Mesenchymal stem cell (in vitro differentiated cells and primary cell): ENCODE data around the gene SLC25A38.

Experiments
- DNase-seq: peaks from one replicate; pipeline ENCODE4 v3.0.0-alpha.2; 2013
- H2AFZ ChIP-seq: one replicate; pipeline ENCODE4 v1.6.1; 2013; ENCODE audit warnings: low read depth, mild to moderate bottlenecking, control low read depth, inconsistent platforms, low read length, moderate library complexity
- H2AK5ac ChIP-seq: 2 replicates; pipeline ENCODE4 v1.6.1; 2013; ENCODE audit warnings: low read length, moderate library complexity, mild to moderate bottlenecking, inconsistent platforms; ENCODE audit not compliant: severe bottlenecking
- H2BK120ac ChIP-seq: one replicate; pipeline ENCODE4 v1.6.1; 2013; ENCODE audit warnings: low read depth, mild to moderate bottlenecking, inconsistent platforms, low read length, moderate library complexity
- H2BK12ac ChIP-seq, 2 experiments: one replicate each; pipeline ENCODE4 v1.6.1; 2013; ENCODE audit warnings: inconsistent platforms in 2 of 2, low read length in 2 of 2, mild to moderate bottlenecking in 2 of 2, moderate library complexity in 2 of 2, control low read depth in 1 of 2
- H2BK15ac ChIP-seq: one replicate; pipeline ENCODE4 v1.6.1; 2013; ENCODE audit warnings: mild to moderate bottlenecking, low read depth, inconsistent platforms; ENCODE audit not compliant: poor library complexity, severe bottlenecking
- H2BK5ac ChIP-seq: 2 replicates; pipeline ENCODE4 v1.6.1; 2013; ENCODE audit warnings: low read depth, mild to moderate bottlenecking, low read length, control low read depth, inconsistent platforms; ENCODE audit not compliant: poor library complexity, severe bottlenecking
- H3K14ac ChIP-seq, 2 experiments: one replicate each; pipeline ENCODE4 v1.6.1; 2013; ENCODE audit warnings: inconsistent platforms in 2 of 2, low read length in 2 of 2, control low read depth in 1 of 2, mild to moderate bottlenecking in 1 of 2, moderate library complexity in 1 of 2
- H3K18ac ChIP-seq, 2 experiments: one replicate each; pipeline ENCODE4 v1.6.1; 2013; ENCODE audit warnings: inconsistent platforms in 2 of 2, low read length in 2 of 2, control low read depth in 1 of 2, low read depth in 1 of 2, mild to moderate bottlenecking in 1 of 2
- H3K23ac ChIP-seq, 2 experiments: one replicate each; pipeline ENCODE4 v1.6.1; 2013; ENCODE audit warnings: inconsistent platforms in 2 of 2, low read length in 2 of 2, mild to moderate bottlenecking in 2 of 2, moderate library complexity in 2 of 2, control low read depth in 1 of 2
- H3K27ac ChIP-seq: 2 replicates; pipeline ENCODE4 v1.5.1; 2013; ENCODE audit warnings: mild to moderate bottlenecking, moderate library complexity, low read length, control low read depth, inconsistent platforms; ENCODE audit not compliant: poor library complexity, severe bottlenecking
- H3K27me3 ChIP-seq, 2 experiments: 2 replicates each; pipeline versions ENCODE4 v1.6.1 to v1.7.0; 2013; ENCODE audit warnings: low read length in 2 of 2, mild to moderate bottlenecking in 2 of 2, moderate library complexity in 2 of 2, control low read depth in 1 of 2, inconsistent platforms in 1 of 2; ENCODE audit not compliant: control insufficient read depth in 1 of 2, insufficient read depth in 1 of 2
- H3K36me3 ChIP-seq, 2 experiments: 2 replicates each; pipeline versions ENCODE4 v1.6.1 to v1.7.0; 2013; ENCODE audit warnings: low read length in 2 of 2, control low read depth in 1 of 2, inconsistent platforms in 1 of 2, low read depth in 1 of 2, mild to moderate bottlenecking in 1 of 2; ENCODE audit not compliant: insufficient read depth in 2 of 2, control insufficient read depth in 1 of 2
- H3K4ac ChIP-seq, 2 experiments: one replicate each; pipeline ENCODE4 v1.6.1; 2013; ENCODE audit warnings: inconsistent platforms in 2 of 2, low read length in 2 of 2, mild to moderate bottlenecking in 2 of 2, moderate library complexity in 2 of 2, control low read depth in 1 of 2, low read depth in 1 of 2
- H3K4me1 ChIP-seq: 2 replicates; pipeline ENCODE4 v1.6.1; 2013; ENCODE audit warnings: low read depth, low read length, control low read depth; ENCODE audit not compliant: control insufficient read depth, insufficient read depth
- H3K4me2 ChIP-seq: 2 replicates; pipeline ENCODE4 v1.6.1; 2013; ENCODE audit warnings: low read length, mild to moderate bottlenecking, inconsistent platforms; ENCODE audit not compliant: poor library complexity, severe bottlenecking
- H3K4me3 ChIP-seq, 2 experiments: 2 replicates each; pipeline versions ENCODE4 v1.5.1 to v1.7.0; 2013; ENCODE audit warnings: low read length in 2 of 2, mild to moderate bottlenecking in 2 of 2, control low read depth in 1 of 2, low read depth in 1 of 2; ENCODE audit not compliant: insufficient read depth in 1 of 2
- H3K79me1 ChIP-seq: replicated peaks from 2 replicates; pipeline ENCODE4 v1.6.1; 2013; ENCODE audit warnings: mild to moderate bottlenecking, control low read depth, low read length, inconsistent platforms; ENCODE audit not compliant: poor library complexity, severe bottlenecking
- H3K9ac ChIP-seq: 2 replicates; pipeline ENCODE4 v1.7.0; 2013; ENCODE audit warnings: mild to moderate bottlenecking, low read length, moderate library complexity
- H3K9me3 ChIP-seq: 2 replicates; pipeline ENCODE4 v1.7.0; 2013; ENCODE audit warnings: mild to moderate bottlenecking, low read length; ENCODE audit not compliant: control insufficient read depth
- H4K8ac ChIP-seq: one replicate; pipeline ENCODE4 v1.6.1; 2013; ENCODE audit warnings: inconsistent platforms, mild to moderate bottlenecking, low read length, moderate library complexity
- H4K91ac ChIP-seq: one replicate; pipeline ENCODE4 v1.6.1; 2013; ENCODE audit warnings: mild to moderate bottlenecking, low read length, inconsistent platforms
- WGBS: methylation state at CpG from one replicate; pipeline ENCODE4 v1.1.7; 2013; ENCODE audit warnings: mixed read lengths; 5-methylcytosine and 5-hydroxymethylcytosine counted together

The SLC25A38 gene

DNA sequence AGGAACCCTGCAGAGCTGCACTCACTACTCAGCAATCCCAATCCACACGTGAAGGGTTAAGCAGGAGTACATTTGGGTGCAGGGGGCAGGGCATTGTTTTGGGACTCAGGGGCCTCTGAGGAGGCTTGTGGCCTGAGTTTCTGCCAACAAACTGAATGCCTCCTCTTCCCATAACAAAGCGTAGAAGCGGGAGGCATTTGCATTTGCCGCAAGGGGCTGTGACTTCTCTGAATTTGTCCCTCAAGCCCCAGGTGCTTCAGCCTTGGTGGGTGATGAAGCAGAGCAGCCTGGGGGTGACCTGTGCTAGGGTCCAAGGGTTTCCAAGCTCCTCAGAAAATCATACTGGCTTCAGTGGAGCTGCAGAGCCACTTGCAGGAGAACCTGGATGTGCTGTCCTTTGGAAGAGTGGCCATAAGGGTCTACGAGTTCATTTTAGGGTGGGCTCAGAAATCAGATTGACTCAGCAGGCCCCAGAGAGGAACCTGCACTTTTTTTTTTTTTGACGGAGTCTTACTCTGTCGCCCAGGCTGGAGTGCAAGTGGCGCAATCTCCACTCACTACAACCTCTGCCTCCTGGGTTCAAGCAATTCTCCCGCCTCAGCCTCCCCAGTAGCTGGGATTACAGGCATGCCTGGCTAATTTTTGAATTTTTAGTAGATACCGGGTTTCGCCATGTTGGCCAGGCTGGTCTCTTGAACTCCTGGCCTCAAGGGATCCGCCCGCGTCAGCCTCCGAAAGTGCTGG, 21.9 kb downstream of the SLC25A38 start:
- Histone ChIP-seq H3K9me3 (no peaks in the 10 kb centered on the region), H3K14ac (no peak overlapping the region), H3K4me3 (peak overlapping the region in 1 of 2 experiments; percentile 96), H2BK12ac (no peak overlapping the region), H3K9ac (peak overlapping the region; percentile 99), H3K36me3 (peaks cover 25 to 35% of the 10 kb centered on the region in 2 experiments), H3K23ac (no peak overlapping the region), H2AFZ (no peak overlapping the region), H2BK5ac (no peak overlapping the region), H3K27ac (no peak overlapping the region), H3K4me1 (peaks cover 11% of the 10 kb centered on the region), H3K27me3 (no peaks in the 10 kb centered on the region), H3K79me1 (peaks cover 9% of the 10 kb centered on the region), H3K4ac (no peak overlapping the region), H4K8ac (peak overlapping the region; percentile 82), H2BK120ac (no peak overlapping the region), H3K18ac (no peak overlapping the region), H2AK5ac (no peak overlapping the region), H4K91ac (no peak overlapping the region), H2BK15ac (no peak overlapping the region), H3K4me2 (peak overlapping the region; percentile 52)
- 83% methylated on average over 15 of the region's 15 CpGs for WGBS
- DNase-seq = no peak

- H3K14ac ChIP-seq = no peak overlapping the region
- WGBS = 83% methylated on average over 7 of the region's 13 CpGs
- H3K18ac ChIP-seq = peak overlapping the region; percentile 81 to 92
- H2BK120ac ChIP-seq = no peak overlapping the region
- no peak overlapping the region for H4K91ac ChIP-seq
- H3K27ac ChIP-seq = peak overlapping the region; percentile 75
- H3K4me3 ChIP-seq = peak overlapping the region; percentile 42 to 96
- no peak overlapping the region for H3K23ac ChIP-seq
- no peaks in the 10 kb centered on the region for H3K27me3 ChIP-seq
- H3K9ac ChIP-seq = peak overlapping the region; percentile 99
- H3K36me3 ChIP-seq = peaks cover 29 to 39% of the 10 kb centered on the region in 2 experiments
- H2AFZ ChIP-seq = peak overlapping the region; percentile 66
- H2BK12ac ChIP-seq = no peak overlapping the region
- H3K9me3 ChIP-seq = no peaks in the 10 kb centered on the region
- no peak overlapping the region for H2AK5ac ChIP-seq
- H4K8ac ChIP-seq = peak overlapping the region; percentile 94
- no peak for DNase-seq
- peak overlapping the region; percentile 52 for H3K4me2 ChIP-seq
- H3K4me1 ChIP-seq = peaks cover 11% of the 10 kb centered on the region
- H3K4ac ChIP-seq = peak overlapping the region in 1 of 2 experiments; percentile 54
- H2BK5ac ChIP-seq = no peak overlapping the region
- peaks cover 9% of the 10 kb centered on the region for H3K79me1 ChIP-seq
- no peak overlapping the region for H2BK15ac ChIP-seq
Observed at GRCh38 chr3:39405687-39406367, 22.7 kb downstream of the SLC25A38 start.

- Histone ChIP-seq H3K14ac (no peak within 1 kb of the TSS), H2AFZ (peak within 1 kb of the TSS; percentile 79), H2BK12ac (no peak within 1 kb of the TSS), H2AK5ac (peak within 1 kb of the TSS; percentile 75), H2BK120ac (peak within 1 kb of the TSS; percentile 15), H3K4me3 (peak within 1 kb of the TSS; percentile 79 to 96), H4K91ac (peak within 1 kb of the TSS; percentile 91), H2BK15ac (no peak within 1 kb of the TSS), H3K9ac (peak within 1 kb of the TSS; percentile 99), H4K8ac (peak within 1 kb of the TSS; percentile 94), H2BK5ac (no peak within 1 kb of the TSS), H3K23ac (peak within 1 kb of the TSS in 1 of 2 experiments; percentile 96), H3K4me2 (peak within 1 kb of the TSS; percentile 79), H3K4me1 (peaks cover 13% of the 10 kb centered on the region), H3K9me3 (no peaks in the 10 kb centered on the region), H3K27ac (peak within 1 kb of the TSS; percentile 91), H3K4ac (peak within 1 kb of the TSS; percentile 86 to 99), H3K79me1 (peaks cover 11% of the 10 kb centered on the region), H3K27me3 (no peaks in the 10 kb centered on the region), H3K36me3 (peaks cover 30 to 39% of the 10 kb centered on the region in 2 experiments), H3K18ac (peak within 1 kb of the TSS; percentile 91 to 97)
- WGBS = under 1% methylated on average over 63 of the region's 63 CpGs
- peak; percentile 97 for DNase-seq
Observed at GRCh38 chr3:39406368-39407258, 23.4 kb downstream of the SLC25A38 start, which contains the start of gene RPSA. RPSA (plus strand) TSS chr3:39406720; CDS start chr3:39407654, 934 bp downstream.
